GM19395 (cell line): ENCODE data around the gene SHISA6.

Source experiments
- ATAC-seq: cut with Tn5 transposase; IDR thresholded peaks from one replicate; pipeline ENCODE4 v1.9.1; 2021; ENCODE audit warnings: mild to moderate bottlenecking, moderate library complexity; ENCODE audit not compliant: unreplicated experiment

The SHISA6 gene

GRCh38 chr17:11340803-11341202 is 99.8 kb downstream of the SHISA6 start:
- no peak for ATAC-seq

GRCh38 chr17:11342138-11342537 is 101.1 kb downstream of the SHISA6 start:
- ATAC-seq = no peak

GRCh38 chr17:11349106-11349505 is 108.1 kb downstream of the SHISA6 start:
- no peak for ATAC-seq

- ATAC-seq = no peak
Observed at GRCh38 chr17:11351479-11351878, 110.5 kb downstream of the SHISA6 start.

- no peak for ATAC-seq
Observed at GRCh38 chr17:11353601-11354000, 112.6 kb downstream of the SHISA6 start.

- ATAC-seq = no peak
Observed at GRCh38 chr17:11356371-11356770, 115.4 kb downstream of the SHISA6 start.

GRCh38 chr17:11363565-11364117 is 122.6 kb downstream of the SHISA6 start:
- ATAC-seq = no peak

GRCh38 chr17:11366272-11366850 is 125.3 kb downstream of the SHISA6 start:
- ATAC-seq = no peak

DNA sequence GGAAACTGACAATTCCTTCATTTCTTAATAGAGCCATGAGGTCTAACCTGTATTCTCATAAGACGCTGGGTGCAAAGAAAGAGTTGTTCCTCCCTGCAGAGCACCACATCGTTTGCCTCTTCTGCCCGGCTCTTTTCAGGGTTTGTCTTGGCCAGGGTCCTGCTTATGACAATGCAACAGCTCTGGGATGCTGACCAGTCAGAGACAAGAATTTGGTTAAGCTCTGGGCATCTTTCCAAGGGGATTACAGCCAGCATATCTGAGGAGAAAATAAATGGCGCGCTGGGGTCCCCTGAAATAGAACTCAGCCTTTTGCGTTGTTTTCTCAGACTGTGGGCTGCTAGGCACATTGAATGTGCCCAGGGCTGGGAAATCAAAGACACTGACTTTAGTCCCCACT is 128.6 kb downstream of the SHISA6 start:
- no peak for ATAC-seq

GRCh38 chr17:11372692-11373091 is 131.7 kb downstream of the SHISA6 start:
- no peak for ATAC-seq

GRCh38 chr17:11378506-11378905 is 137.5 kb downstream of the SHISA6 start:
- no peak for ATAC-seq

GRCh38 chr17:11380761-11381160 is 139.7 kb downstream of the SHISA6 start:
- ATAC-seq = no peak

GRCh38 chr17:11383157-11383556 is 142.1 kb downstream of the SHISA6 start:
- ATAC-seq = no peak

DNA sequence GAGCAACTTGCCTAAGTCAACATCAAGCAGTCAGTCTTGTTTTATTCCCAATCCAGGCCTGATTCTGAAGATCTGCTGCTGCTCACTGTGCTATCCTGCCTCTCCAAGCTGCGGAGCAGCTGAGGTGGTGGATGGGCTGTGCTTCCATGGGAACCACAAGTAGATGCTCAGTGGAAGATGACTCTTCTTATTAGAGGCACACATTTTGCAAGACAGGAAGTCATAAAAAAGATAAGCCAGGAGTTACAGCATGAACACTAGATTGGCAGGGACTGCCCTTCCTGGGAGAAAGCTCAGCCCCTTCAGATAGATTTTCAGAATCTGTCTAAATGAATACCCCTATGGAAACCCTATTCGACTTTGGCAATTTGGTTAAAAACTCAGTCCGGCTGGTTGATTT is 143.1 kb downstream of the SHISA6 start:
- no peak for ATAC-seq

DNA sequence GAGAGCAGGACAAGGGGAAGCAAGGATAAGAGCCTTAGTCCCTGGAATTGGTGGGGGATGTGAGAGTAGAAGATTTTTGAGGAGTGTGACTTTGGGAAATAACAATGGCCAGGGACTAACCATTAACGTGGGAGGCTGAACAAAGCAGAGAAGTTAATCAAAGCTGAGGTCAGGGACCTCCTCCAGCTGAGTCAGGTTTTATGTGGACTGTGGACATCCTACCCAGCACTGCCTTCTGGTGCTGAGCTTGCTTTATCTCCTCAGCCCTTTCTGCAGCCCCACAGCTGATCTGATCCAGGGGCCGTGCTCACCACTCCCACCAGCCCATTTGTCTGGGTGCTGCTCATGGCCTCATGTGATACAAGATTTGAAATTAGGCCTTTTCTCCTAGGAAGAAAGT is 146.6 kb downstream of the SHISA6 start:
- ATAC-seq = no peak

DNA sequence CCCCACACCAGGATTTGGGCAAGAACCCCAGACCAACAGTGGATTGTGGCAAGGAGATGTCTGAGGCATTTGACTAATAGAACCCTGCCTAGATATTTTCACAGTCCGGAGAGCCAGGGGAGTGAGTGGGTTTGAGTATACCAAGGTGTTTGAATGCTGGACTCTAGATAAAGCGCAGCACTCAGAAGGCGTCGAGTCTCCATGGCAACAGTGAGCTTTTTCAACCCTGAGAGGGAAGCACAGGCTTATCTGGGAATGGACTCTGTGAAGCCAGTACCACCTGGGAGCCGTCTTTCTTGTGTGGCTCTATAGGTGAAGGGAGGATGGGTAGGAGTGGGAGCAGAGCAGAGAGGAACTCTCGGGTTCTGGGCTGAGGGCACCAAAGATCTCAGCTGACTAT is 147.0 kb downstream of the SHISA6 start:
- no peak for ATAC-seq

DNA sequence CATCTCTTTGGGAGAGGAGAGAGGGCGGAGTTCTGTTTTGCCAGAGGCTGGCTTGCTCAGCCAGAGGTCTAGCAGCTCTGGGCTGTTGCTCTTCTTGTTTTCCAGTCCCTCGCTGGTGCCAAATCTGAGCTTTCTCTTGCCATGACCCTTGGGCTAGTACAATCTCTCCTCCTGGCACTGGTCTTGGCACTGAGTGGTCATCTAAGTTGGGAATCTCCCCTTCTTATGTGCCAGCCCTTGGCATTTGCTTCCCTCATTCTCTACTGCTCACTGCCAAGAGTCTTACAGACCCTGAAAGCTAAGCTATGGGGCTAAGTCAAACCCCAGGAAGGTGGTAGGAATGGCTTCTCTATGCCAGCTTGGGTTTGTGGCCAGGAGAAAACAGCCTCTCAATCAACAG is 148.6 kb downstream of the SHISA6 start:
- no peak for ATAC-seq

GRCh38 chr17:11391134-11391533 is 150.1 kb downstream of the SHISA6 start:
- ATAC-seq = no peak

DNA sequence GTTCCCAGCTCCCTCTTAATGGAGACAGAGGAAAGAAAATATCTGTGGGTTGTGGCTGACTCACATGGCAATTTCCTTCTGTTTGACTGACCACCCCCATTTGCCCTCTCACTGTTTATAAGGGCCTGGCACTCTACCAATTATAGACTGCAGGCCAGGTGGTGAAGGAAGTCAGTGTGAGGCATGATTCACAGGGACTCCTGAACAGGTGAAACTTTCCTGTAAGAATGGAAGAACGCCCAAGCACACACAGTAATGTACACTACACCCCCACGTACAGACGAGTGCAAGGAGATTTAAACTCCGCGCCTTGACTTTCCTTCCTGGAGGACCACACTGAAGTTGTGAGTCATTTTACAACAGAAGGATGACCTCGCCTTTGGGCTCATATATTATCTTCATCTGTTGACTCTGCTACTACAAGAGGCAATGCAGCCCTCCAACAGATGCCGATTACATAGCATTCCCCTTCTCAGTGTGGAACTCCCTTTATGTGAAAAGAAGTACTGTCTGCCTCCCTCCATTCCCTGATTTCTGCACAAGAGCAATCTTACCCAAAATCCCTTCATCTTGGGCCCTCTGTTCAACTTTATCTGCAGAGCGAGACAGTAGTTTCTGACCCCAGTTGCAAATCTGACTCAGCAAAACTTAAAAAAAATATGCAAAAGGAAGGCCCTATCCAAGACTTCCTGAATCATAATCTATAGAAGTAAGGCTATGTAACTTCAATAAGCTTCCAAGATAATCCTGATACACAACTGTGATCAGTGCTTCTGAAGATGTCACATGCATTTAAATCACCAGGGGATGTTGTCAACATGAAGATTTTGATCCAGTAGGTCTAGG is 163.6 kb downstream of the SHISA6 start:
- no peak for ATAC-seq

DNA sequence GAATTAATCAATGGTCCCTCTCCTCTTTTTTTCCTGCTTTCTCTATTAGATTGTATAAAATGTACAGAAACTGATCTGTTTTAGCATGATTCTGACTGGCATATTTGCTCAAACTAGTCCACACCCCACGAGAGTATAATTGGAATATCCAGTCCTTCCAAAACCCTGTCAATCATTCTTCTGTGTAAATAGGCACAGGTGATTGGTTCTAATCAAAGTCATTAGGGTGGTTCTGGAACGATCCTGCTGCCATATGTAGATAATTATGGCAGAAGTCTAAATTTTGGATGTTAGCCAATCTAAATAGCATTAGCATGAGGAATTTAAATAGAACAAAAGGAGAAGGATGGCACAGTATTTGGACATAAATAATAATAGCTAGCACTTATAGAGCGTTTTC is 165.7 kb downstream of the SHISA6 start:
- ATAC-seq = no peak

DNA sequence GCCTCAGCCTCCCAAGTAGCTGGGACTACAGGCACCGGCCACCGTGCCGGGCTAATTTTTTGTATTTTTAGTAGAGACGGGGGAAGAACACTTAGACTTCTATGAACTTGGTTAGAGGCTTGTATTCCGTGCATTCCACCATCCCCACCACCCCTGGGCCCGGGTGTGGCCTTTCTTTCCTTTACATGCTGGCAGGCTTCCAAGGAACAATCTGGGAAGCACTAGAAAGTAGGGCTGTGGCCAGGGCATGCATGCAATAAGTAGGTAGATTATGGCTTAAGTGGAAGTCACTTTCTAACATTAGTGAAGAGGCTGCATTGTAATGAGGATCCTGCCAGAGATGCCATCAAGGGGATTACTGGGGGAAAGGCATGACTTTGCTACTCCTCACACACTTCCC is 171.6 kb downstream of the SHISA6 start:
- no peak for ATAC-seq

GRCh38 chr17:11418342-11418741 is 177.3 kb downstream of the SHISA6 start:
- ATAC-seq = no peak
